ENCODE measurements around the gene ZNF606. TPM values are rescaled to one million over a fixed set of nuclear protein-coding genes. Genes with fewer than 3 reads are reported as not detected.

ZNF606 gene
- total RNA-seq, 1 experiment from 2014 or later = 16.1 TPM

- Histone ChIP-seq H3K4me3 (ENCODE audit: low read depth in 2 of 2, low read length in 2 of 2) (no peak overlapping the region), H3K9me3 (ENCODE audit: control insufficient read depth, insufficient read depth, low read depth, low read length) (peaks cover 6% of the 10 kb centered on the region; the same call in 1 of the 2 replicates), H3K27me3 (ENCODE audit: control insufficient read depth, insufficient read depth, low read length) (no peaks in the 10 kb centered on the region), H3K27ac (ENCODE audit: low read length) (no peak overlapping the region), H3K36me3 (ENCODE audit: control insufficient read depth, insufficient read depth, low read length) (no peaks in the 10 kb centered on the region), H3K4me1 (ENCODE audit: control insufficient read depth, insufficient read depth, low read length) (no peaks in the 10 kb centered on the region)
- DNase-seq (ENCODE audit: low read depth, low spot score) (no peak), ATAC-seq (no peak)
- ChIA-PET CTCF (interaction anchor here (0.6 kb wide), 1 partner anchor 143 kb away, joined by 4 read pairs; no protein-coding TSS in a partner anchor), POLR2A (no interaction called here)
- intact Hi-C loops (cut with micrococcal nuclease; ENCODE audit: unreplicated experiment) = no loop called here
- TF ChIP-seq SIN3A (IDR thresholded peaks at IDR 0.05; ENCODE audit: borderline replicate concordance, insufficient read depth, low read depth, low read length) = no peak
- no peak for TF ChIP-seq TCF7L2 (IDR thresholded peaks at IDR 0.05; ENCODE audit: low read depth, low read length)
- no peak for TF ChIP-seq POLR2AphosphoS5 (IDR thresholded peaks at IDR 0.05; ENCODE audit: low read depth, low read length)
- TF ChIP-seq, protein P1, sequence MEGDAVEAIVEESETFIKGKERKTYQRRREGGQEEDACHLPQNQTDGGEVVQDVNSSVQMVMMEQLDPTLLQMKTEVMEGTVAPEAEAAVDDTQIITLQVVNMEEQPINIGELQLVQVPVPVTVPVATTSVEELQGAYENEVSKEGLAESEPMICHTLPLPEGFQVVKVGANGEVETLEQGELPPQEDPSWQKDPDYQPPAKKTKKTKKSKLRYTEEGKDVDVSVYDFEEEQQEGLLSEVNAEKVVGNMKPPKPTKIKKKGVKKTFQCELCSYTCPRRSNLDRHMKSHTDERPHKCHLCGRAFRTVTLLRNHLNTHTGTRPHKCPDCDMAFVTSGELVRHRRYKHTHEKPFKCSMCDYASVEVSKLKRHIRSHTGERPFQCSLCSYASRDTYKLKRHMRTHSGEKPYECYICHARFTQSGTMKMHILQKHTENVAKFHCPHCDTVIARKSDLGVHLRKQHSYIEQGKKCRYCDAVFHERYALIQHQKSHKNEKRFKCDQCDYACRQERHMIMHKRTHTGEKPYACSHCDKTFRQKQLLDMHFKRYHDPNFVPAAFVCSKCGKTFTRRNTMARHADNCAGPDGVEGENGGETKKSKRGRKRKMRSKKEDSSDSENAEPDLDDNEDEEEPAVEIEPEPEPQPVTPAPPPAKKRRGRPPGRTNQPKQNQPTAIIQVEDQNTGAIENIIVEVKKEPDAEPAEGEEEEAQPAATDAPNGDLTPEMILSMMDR (IDR thresholded peaks at IDR 0.05) = no peak
- in situ Hi-C loops (cut with HindIII; ENCODE audit: low pct_unique_long_range_greater_than_20kb, low sequenced_read_pairs) = no loop called here
- no TSS peak for BruUV-seq (replicated peaks)
Measured at GRCh38 chr19:58045411-58046050, 42.9 kb upstream of the ZNF606 start.

DNA sequence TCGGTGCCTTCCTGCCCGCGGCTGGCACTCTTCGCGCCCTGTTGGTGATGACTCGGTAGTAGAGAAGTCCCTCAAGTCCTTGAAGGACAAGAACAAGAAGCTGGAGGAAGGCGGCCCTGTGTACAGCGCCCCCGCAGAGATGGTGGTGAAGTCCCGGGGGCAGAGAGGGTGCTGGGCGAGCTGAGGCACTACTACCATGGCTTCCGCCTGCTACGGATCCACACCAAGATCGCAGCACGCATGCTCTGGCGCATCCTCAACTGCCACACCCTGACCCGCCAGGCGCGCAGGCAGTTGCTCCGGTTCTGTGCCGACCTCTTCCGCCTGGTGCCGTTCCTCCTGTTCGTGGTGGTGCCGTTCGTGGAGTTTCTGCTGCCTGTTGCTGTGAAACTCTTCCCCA is 42.3 kb upstream of the ZNF606 start:
- H3K9me3 ChIP-seq (ENCODE audit: control insufficient read depth, insufficient read depth, low read depth, low read length) = peaks cover 6% of the 10 kb centered on the region; the same call in 1 of the 2 replicates
- no peak overlapping the region for H3K4me3 ChIP-seq (ENCODE audit: low read depth in 2 of 2, low read length in 2 of 2)
- POLR2A ChIA-PET = no interaction called here
- no peaks in the 10 kb centered on the region for H3K4me1 ChIP-seq (ENCODE audit: control insufficient read depth, insufficient read depth, low read length)
- no peak for ATAC-seq
- BruUV-seq (replicated peaks) = no TSS peak
- no peaks in the 10 kb centered on the region for H3K36me3 ChIP-seq (ENCODE audit: control insufficient read depth, insufficient read depth, low read length)
- in situ Hi-C loops (cut with HindIII; ENCODE audit: low pct_unique_long_range_greater_than_20kb, low sequenced_read_pairs) (no loop called here), intact Hi-C loops (cut with micrococcal nuclease; ENCODE audit: unreplicated experiment) (no loop called here)
- DNase-seq (ENCODE audit: low read depth, low spot score) = no peak
- CTCF ChIA-PET = no interaction called here
- no peak for TF ChIP-seq POLR2AphosphoS5 (IDR thresholded peaks at IDR 0.05; ENCODE audit: low read depth, low read length)
- TF ChIP-seq, protein P1 (IDR thresholded peaks at IDR 0.05) = no peak
- no peak for TF ChIP-seq SIN3A (IDR thresholded peaks at IDR 0.05; ENCODE audit: borderline replicate concordance, insufficient read depth, low read depth, low read length)
- TF ChIP-seq TCF7L2 (IDR thresholded peaks at IDR 0.05; ENCODE audit: low read depth, low read length) = no peak
- TF ChIP-seq, protein P2, sequence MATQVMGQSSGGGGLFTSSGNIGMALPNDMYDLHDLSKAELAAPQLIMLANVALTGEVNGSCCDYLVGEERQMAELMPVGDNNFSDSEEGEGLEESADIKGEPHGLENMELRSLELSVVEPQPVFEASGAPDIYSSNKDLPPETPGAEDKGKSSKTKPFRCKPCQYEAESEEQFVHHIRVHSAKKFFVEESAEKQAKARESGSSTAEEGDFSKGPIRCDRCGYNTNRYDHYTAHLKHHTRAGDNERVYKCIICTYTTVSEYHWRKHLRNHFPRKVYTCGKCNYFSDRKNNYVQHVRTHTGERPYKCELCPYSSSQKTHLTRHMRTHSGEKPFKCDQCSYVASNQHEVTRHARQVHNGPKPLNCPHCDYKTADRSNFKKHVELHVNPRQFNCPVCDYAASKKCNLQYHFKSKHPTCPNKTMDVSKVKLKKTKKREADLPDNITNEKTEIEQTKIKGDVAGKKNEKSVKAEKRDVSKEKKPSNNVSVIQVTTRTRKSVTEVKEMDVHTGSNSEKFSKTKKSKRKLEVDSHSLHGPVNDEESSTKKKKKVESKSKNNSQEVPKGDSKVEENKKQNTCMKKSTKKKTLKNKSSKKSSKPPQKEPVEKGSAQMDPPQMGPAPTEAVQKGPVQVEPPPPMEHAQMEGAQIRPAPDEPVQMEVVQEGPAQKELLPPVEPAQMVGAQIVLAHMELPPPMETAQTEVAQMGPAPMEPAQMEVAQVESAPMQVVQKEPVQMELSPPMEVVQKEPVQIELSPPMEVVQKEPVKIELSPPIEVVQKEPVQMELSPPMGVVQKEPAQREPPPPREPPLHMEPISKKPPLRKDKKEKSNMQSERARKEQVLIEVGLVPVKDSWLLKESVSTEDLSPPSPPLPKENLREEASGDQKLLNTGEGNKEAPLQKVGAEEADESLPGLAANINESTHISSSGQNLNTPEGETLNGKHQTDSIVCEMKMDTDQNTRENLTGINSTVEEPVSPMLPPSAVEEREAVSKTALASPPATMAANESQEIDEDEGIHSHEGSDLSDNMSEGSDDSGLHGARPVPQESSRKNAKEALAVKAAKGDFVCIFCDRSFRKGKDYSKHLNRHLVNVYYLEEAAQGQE (IDR thresholded peaks at IDR 0.05; ENCODE audit: insufficient read depth in 1 of 2, low read depth in 2 of 2, low read length in 1 of 2) = no peak
- no peaks in the 10 kb centered on the region for H3K27me3 ChIP-seq (ENCODE audit: control insufficient read depth, insufficient read depth, low read length)
- H3K27ac ChIP-seq (ENCODE audit: low read length) = no peak overlapping the region

Data from Panc1 (cell line).